ENCODE measurements around the gene ICAM3.

The ICAM3 gene

DNA sequence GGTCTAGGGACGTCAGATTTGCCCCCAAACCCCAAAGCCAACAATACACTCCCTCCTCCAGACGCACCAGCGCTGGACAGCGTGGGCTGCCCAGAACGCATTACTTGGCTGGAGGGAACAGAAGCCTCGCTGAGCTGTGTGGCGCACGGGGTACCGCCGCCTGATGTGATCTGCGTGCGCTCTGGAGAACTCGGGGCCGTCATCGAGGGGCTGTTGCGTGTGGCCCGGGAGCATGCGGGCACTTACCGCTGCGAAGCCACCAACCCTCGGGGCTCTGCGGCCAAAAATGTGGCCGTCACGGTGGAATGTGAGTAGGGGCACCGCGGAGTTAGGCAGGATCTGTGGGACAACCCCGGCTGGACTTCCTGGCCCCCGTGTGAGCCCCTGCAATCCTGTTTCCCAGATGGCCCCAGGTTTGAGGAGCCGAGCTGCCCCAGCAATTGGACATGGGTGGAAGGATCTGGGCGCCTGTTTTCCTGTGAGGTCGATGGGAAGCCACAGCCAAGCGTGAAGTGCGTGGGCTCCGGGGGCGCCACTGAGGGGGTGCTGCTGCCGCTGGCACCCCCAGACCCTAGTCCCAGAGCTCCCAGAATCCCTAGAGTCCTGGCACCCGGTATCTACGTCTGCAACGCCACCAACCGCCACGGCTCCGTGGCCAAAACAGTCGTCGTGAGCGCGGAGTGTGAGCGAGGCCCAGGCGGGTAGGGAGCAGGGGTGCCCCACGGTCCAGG, 45.6 kb downstream of the ICAM3 start:
- no peaks in the 10 kb centered on the region for H3K27me3 ChIP-seq (ENCODE audit: insufficient read depth, low read length, poor library complexity)
- no peaks in the 10 kb centered on the region for H3K79me2 ChIP-seq (ENCODE audit: insufficient read depth, low read length)

DNA sequence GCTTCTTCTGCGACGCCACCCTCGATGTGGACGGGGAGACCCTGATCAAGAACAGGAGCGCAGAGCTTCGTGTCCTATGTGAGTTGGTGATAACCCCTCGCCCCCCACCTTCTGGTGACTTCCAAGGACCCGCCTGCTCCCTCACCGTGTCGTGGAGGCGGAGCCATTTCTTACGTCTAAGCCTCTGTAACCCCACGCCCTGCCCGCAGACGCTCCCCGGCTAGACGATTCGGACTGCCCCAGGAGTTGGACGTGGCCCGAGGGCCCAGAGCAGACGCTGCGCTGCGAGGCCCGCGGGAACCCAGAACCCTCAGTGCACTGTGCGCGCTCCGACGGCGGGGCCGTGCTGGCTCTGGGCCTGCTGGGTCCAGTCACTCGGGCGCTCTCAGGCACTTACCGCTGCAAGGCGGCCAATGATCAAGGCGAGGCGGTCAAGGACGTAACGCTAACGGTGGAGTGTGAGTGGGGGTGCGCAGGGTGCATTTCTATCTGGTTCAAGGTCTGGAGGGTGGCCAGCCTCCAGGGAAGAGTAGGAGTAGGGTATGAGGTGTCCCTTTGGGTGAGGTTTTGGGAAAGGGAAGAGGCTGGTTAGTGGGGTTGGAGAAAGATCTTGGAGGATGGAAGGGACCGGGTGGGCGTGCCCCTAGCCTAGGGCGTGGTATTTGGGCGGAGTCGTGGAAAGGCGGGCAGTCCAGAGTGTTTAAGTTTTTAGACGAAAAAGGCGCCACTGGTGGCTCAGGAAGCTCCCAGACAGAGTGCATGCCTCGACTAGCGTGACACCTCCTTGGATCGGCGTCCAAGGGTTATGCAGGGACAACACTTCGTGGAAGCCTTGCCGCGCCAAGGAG, 46.4 kb downstream of the ICAM3 start:
- Histone ChIP-seq H3K36me3 (ENCODE audit: insufficient read depth, low read length) (no peaks in the 10 kb centered on the region), H3K27ac (ENCODE audit: low read length) (no peak overlapping the region), H2AFZ (ENCODE audit: low read depth, low read length) (no peak overlapping the region), H4K20me1 (ENCODE audit: insufficient read depth, low read length) (no peaks in the 10 kb centered on the region), H3K27me3 (ENCODE audit: insufficient read depth, low read length, poor library complexity) (no peaks in the 10 kb centered on the region), H3K4me3 (ENCODE audit: low read depth in 1 of 2, low read length in 2 of 2) (no peak overlapping the region), H3K4me2 (ENCODE audit: insufficient read depth, low read length) (no peak overlapping the region), H3K4me1 (ENCODE audit: insufficient read depth, low read length) (no peaks in the 10 kb centered on the region), H3K79me2 (ENCODE audit: insufficient read depth, low read length) (no peaks in the 10 kb centered on the region), H3K9ac (ENCODE audit: low read depth, low read length) (no peak overlapping the region), H3K9me3 (ENCODE audit: insufficient read depth, low read length, severe bottlenecking) (no peaks in the 10 kb centered on the region)
- ATAC-seq (ENCODE audit: insufficient read depth, low read depth) (no peak), DNase-seq (no peak)
- no peak for TF ChIP-seq EZH2 (IDR thresholded peaks at IDR 0.05; ENCODE audit: borderline replicate concordance, low read depth, low read length, severe bottlenecking)
- TF ChIP-seq, protein P1, sequence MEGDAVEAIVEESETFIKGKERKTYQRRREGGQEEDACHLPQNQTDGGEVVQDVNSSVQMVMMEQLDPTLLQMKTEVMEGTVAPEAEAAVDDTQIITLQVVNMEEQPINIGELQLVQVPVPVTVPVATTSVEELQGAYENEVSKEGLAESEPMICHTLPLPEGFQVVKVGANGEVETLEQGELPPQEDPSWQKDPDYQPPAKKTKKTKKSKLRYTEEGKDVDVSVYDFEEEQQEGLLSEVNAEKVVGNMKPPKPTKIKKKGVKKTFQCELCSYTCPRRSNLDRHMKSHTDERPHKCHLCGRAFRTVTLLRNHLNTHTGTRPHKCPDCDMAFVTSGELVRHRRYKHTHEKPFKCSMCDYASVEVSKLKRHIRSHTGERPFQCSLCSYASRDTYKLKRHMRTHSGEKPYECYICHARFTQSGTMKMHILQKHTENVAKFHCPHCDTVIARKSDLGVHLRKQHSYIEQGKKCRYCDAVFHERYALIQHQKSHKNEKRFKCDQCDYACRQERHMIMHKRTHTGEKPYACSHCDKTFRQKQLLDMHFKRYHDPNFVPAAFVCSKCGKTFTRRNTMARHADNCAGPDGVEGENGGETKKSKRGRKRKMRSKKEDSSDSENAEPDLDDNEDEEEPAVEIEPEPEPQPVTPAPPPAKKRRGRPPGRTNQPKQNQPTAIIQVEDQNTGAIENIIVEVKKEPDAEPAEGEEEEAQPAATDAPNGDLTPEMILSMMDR (IDR thresholded peaks at IDR 0.05; ENCODE audit: borderline replicate concordance, extremely low read depth, low read length, poor library complexity, severe bottlenecking), result no peak

More for the DNA sequence above, 45.6 kb downstream of the ICAM3 start:
- H3K4me1 ChIP-seq (ENCODE audit: insufficient read depth, low read length), result no peaks in the 10 kb centered on the region
- TF ChIP-seq, protein P1 (IDR thresholded peaks at IDR 0.05; ENCODE audit: borderline replicate concordance, extremely low read depth, low read length, poor library complexity, severe bottlenecking), result no peak
- TF ChIP-seq EZH2 (IDR thresholded peaks at IDR 0.05; ENCODE audit: borderline replicate concordance, low read depth, low read length, severe bottlenecking), result no peak
- no peak overlapping the region for H3K4me3 ChIP-seq (ENCODE audit: low read depth in 1 of 2, low read length in 2 of 2)
- DNase-seq (no peak), ATAC-seq (ENCODE audit: insufficient read depth, low read depth) (no peak)
- H4K20me1 ChIP-seq (ENCODE audit: insufficient read depth, low read length), result no peaks in the 10 kb centered on the region
- no peak overlapping the region for H3K9ac ChIP-seq (ENCODE audit: low read depth, low read length)
- no peaks in the 10 kb centered on the region for H3K9me3 ChIP-seq (ENCODE audit: insufficient read depth, low read length, severe bottlenecking)
- H2AFZ ChIP-seq (ENCODE audit: low read depth, low read length), result no peak overlapping the region
- no peak overlapping the region for H3K27ac ChIP-seq (ENCODE audit: low read length)
- H3K36me3 ChIP-seq (ENCODE audit: insufficient read depth, low read length), result no peaks in the 10 kb centered on the region
- no peak overlapping the region for H3K4me2 ChIP-seq (ENCODE audit: insufficient read depth, low read length)

GRCh38 chr19:10292206-10292788, 47.1 kb downstream of the ICAM3 start:
- Histone ChIP-seq H3K27me3 (ENCODE audit: insufficient read depth, low read length, poor library complexity) (no peaks in the 10 kb centered on the region), H3K4me3 (ENCODE audit: low read depth in 1 of 2, low read length in 2 of 2) (no peak overlapping the region), H4K20me1 (ENCODE audit: insufficient read depth, low read length) (no peaks in the 10 kb centered on the region), H2AFZ (ENCODE audit: low read depth, low read length) (no peak overlapping the region), H3K79me2 (ENCODE audit: insufficient read depth, low read length) (no peaks in the 10 kb centered on the region), H3K4me2 (ENCODE audit: insufficient read depth, low read length) (no peak overlapping the region), H3K27ac (ENCODE audit: low read length) (no peak overlapping the region), H3K9ac (ENCODE audit: low read depth, low read length) (no peak overlapping the region), H3K36me3 (ENCODE audit: insufficient read depth, low read length) (no peaks in the 10 kb centered on the region), H3K9me3 (ENCODE audit: insufficient read depth, low read length, severe bottlenecking) (no peaks in the 10 kb centered on the region), H3K4me1 (ENCODE audit: insufficient read depth, low read length) (peaks cover 3% of the 10 kb centered on the region)
- no peak for TF ChIP-seq EZH2 (IDR thresholded peaks at IDR 0.05; ENCODE audit: borderline replicate concordance, low read depth, low read length, severe bottlenecking)
- TF ChIP-seq, protein P1 (IDR thresholded peaks at IDR 0.05; ENCODE audit: borderline replicate concordance, extremely low read depth, low read length, poor library complexity, severe bottlenecking), result no peak
- DNase-seq (no peak), ATAC-seq (ENCODE audit: insufficient read depth, low read depth) (no peak)

All from DND-41 (cell line).